DMS 273 (cell line): Measurements from ENCODE around the gene SH2D2A.
A peak's percentile ranks its signal among the peaks of the same experiment; 100 is the strongest.

ENCODE experiments used
- DNase-seq: peaks from one replicate; lab custom pipeline; 2025; ENCODE audit not compliant: unreplicated experiment; lab: John Stamatoyannopoulos, UW

The SH2D2A gene

DNA sequence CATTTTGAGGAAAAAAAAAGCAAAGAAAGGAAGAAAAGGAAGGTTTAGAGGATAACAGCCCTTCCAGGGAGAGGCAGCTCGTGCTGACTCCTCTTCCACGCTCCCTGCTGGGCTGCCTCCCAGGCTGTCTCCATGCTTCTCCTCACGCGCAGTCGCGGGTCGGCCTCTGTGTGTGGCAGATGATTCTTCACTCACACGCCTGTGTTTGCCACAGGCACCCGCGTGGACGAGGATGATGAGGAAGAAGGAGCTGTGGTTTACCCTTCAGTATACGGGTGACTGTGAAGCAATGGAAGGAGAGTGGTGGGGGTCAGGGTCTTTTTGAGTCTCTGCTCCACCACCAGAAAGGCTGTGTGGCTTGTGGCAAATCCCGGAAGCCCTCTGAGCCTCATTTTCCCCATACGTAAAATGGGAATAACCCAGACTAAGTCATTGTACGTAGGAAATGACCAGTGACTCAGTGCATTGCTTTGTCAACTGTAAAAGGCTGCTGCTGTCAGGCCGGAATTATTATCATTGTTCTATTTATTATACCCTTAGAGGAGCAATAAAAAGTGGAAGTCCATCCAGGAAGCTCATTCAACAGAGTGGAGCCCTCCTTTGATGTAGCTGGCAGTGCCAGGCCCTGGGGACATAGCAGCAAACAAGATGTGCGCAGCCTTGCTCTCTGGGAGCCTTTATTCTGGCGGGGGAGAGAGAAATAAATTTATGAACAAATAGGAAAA, 11.9 kb upstream of the SH2D2A start:
- DNase-seq: no peak

- DNase-seq: no peak
These were observed 10.0 kb upstream of the SH2D2A start for GRCh38 chr1:156826630-156827029.

DNA sequence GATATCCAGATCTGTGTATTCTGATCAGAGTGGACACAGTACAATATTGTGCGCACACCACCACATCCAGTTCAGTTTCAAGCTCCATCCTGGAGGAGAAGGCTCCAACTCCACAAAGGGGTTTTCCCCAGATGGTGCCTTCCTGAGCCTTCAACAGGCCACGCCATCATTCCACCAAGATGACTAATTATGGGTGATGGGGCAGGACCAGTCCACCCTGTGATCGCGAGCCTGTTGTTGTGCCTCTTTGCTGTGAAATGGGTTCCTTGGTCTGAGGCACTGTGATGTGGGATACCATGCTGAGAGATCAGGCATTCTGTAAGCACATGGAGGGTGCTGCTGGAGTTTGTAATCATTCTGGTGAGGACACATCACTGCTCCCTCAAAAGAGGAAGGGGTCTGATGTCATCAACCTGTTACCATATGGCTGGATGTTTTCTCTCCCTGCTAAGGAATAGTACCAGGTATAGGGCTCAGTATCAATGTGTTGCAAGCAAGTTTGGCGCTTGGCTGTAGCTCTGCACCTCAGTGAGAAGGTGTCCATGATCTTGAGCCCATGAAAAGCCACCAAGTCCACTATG, 6.7 kb upstream of the SH2D2A start:
- no peak for DNase-seq

GRCh38 chr1:156822680-156823079, 6.0 kb upstream of the SH2D2A start:
- no peak for DNase-seq

DNA sequence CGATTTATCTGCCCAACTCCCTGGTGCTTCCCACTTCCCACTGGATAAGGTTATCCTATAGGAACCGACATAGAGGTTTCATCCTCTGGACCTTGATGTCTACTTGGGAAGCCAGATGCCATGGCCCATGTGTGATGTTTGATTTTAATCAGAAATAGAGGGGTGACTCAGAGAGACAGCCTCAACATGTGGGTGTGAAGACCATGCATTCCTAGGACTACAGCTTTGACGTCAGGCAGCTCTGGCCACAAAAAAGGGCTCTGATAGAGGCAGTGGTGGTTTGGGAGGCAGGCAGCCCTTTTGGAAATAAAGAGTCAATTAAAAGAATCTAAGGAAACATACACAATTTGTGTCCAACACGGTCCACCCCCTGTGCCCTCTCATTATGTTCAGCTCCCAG, 5.2 kb upstream of the SH2D2A start:
- DNase-seq: no peak

DNA sequence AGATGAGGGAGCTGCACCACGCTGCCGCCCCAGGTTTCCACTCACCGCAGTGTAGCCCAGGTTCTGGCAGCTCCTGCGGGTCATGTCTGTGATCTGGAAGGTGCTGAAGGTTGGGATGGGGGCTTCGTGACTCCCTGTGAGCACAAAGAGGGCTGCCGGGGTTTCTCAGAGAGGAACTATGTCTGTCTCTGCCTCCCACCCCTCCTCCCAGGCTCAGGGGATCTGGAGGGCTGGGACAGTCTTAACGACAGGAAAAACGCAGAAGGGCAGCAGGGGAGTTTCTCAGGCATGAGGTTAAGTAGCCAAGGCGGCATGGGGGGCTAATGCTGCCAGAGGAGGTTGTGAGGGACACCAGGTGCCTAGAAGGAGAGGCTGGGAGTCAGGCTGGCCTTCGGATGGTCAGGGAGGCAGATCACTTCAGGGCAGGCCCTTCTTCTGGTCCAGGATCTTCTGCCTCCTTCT, 656 bp downstream of the SH2D2A start:
- no peak for DNase-seq

GRCh38 chr1:156815307-156815826, 1.3 kb downstream of the SH2D2A start:
- DNase-seq: peak; percentile 48

- DNase-seq: no peak
These were observed 1.9 kb downstream of the SH2D2A start for GRCh38 chr1:156814571-156815260.

GRCh38 chr1:156813750-156814570, 2.7 kb downstream of the SH2D2A start:
- peak; percentile 79 for DNase-seq

DNA sequence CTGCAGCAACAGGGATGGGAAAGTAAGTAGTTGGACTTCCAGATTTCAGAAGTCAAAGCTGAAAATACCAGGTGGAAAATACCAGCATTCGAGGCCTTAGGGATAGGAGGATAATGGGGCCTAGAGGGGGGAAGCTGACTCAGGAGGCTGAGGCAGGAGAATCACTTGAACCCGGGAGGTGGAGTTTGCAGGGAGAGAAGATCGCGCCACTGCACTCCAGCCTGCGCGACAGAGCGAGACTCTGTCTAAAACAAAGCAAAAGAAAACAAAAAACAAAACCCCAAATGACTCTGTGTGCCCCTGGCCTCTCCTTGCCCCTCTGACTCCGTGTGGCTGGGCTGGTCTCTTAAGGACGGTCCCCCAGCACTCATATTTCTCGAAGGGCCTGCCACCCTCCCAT, 3.4 kb downstream of the SH2D2A start:
- DNase-seq: no peak

DNA sequence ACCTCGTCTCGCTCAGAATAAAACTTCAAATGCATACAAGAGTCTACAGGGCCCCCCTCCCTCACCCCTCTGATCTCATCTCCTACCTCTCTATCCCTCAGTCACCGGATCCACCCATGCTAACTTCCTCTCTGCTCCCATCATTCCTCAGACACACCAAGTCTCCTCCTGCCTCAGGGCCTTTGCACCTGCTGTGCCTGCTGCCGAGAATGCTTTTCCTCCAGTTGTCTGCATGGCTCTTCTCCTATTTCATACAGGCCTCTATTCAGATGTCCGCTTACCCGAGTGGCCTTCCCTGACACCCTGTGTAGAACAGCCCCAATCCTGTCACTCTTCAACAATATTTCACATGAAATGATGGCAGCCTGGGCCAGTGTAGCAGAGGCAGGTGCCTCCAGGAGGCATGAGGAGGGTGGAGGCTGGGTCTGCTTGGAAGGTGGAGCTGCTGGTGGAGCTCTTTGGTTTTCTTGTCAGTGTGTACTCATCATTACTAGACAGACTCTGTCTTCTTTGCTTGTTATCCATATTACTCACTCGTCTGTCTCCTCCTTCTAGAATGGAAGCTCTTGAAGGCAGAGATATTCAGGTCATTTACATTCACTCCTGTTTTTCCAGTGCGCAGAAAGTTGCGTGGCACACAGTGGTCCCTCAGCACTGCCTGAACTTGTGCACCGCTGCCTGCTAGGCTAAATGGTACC, 4.2 kb downstream of the SH2D2A start:
- no peak for DNase-seq

- no peak for DNase-seq
These were observed 5.5 kb downstream of the SH2D2A start for GRCh38 chr1:156811168-156811567.

DNA sequence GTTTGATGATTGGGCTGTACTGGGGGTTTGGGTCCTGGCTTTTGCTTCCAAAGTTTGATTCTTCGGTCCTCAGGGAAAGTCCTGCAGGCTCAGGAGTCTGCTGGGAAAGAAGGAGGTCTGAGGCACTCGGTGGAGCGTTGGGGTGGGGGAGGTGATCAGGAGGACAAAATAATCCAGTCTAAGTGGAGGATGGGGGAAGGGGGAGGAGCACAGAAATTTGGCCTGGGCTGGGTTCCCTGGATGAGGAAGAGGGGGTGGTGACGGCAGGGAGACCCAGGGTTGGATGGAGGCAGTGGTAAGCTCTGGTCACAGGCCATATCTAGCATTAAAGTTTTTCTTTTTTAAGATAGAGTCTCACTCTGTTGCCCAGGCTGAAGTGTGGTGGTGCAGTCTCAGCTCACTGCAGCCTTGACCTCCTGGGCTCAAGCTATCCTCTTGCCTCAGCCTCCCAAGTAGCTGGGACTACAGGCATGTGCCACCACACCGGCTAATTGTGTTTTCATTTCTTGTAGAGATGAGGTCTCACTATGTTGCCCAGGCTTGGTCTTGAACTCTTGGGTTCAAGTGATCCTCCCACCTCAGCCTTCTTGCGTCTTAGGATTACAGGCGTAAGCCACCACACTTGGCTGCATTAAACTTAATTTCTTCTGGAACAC, 6.8 kb downstream of the SH2D2A start:
- DNase-seq: no peak

GRCh38 chr1:156809281-156809680, 7.4 kb downstream of the SH2D2A start:
- no peak for DNase-seq

DNA sequence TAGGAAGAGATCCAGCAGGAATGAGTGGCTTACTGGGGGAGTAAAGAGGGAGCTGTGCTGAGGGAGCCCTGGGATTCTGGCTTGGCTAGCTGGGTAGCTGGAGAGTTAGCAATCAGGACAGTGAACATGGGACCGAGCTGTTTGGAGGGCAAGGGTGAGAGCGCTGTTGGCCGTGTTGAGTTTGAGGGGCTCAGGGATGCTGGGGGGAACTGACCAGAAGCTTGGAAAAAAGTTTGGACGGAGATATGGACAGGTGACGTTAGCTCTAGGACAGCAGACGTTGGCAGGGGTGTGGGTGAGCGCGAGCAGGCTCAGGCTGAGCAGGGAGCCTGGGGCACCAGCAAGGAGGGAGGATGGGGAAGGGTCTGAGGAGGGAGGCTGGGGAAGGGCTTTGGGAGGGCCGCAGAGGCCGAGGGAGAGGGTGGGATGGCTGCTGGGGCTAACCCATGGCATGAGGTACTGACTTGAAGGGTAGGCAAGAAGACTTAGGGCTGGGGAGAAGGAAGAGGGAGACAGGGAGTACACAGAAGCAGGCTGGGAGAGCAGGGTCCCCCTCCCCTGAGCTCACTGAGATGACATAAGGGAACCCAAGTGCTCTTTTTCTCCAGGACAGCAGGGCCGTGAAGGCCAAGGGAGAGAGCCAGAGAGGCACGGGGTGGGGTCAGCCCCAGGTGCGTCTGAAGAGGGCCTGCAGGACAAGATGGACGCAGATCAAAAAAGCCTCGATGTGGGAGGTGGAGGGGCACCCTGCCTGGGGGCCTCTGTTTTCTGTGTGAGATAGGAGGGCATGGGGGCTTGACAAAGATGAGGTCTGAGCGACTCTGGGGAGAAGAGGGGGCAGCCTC, 8.2 kb downstream of the SH2D2A start:
- no peak for DNase-seq

GRCh38 chr1:156807627-156808026, 9.0 kb downstream of the SH2D2A start:
- DNase-seq: no peak

- peak; percentile 82 for DNase-seq
These were observed 9.9 kb downstream of the SH2D2A start for GRCh38 chr1:156806512-156807440.
